ENCODE measurements around the gene SOS1.

- TF ChIP-seq EZH2 (IDR thresholded peaks at IDR 0.05) (no peak), CTCF (IDR thresholded peaks at IDR 0.05) (no peak)
Observed at GRCh38 chr2:39139511-39140237, 18.8 kb upstream of the SOS1 start.

Data from neural progenitor cell (in vitro differentiated cells).